AG04450 (cell line): ENCODE results near the gene MSX2. TPM values are rescaled to one million over a fixed set of nuclear protein-coding genes. Genes with fewer than 3 reads are reported as not detected.
A peak's percentile ranks its signal among the peaks of the same experiment; 100 is the strongest.

Experiments
- CTCF ChIA-PET: fragments of 300-600, 350-600 bp; formaldehyde crosslinking; extraction: SDS; loops from one replicate; lab custom pipeline; 2022; ENCODE audit warnings: antibody characterized with exemption, inconsistent platforms; lab: Charles Lee
- POLR2A ChIA-PET: fragments of 350-600 bp; formaldehyde crosslinking; extraction: SDS; loops from one replicate; lab custom pipeline; 2021; ENCODE audit warnings: antibody characterized with exemption, inconsistent platforms; lab: Yijun Ruan, JAX
- DNase-seq: peaks from one replicate; pipeline ENCODE4 v3.0.0-alpha.2; 2011; ENCODE audit warnings: low read depth, low spot score
- H3K27ac ChIP-seq: one replicate; pipeline ENCODE4 v1.5.1; 2012; ENCODE audit warnings: low read depth, low read length, control low read depth
- H3K27me3 ChIP-seq: one replicate; pipeline ENCODE4 v1.6.0; 2012; ENCODE audit warnings: low read length; ENCODE audit not compliant: control insufficient read depth, insufficient read depth
- H3K4me3 ChIP-seq: 2 replicates; pipeline ENCODE4 v1.5.1; 2011; ENCODE audit warnings: mild to moderate bottlenecking, low read depth, low read length, control low read depth
- H3K9me3 ChIP-seq: 2 replicates; pipeline ENCODE4 v1.5.1; 2012; ENCODE audit warnings: low read length; ENCODE audit not compliant: control insufficient read depth, insufficient read depth
- CTCF ChIP-seq: IDR thresholded peaks from 2 replicates; pipeline ENCODE4 v1.5.1; 2011; ENCODE audit warnings: low read depth, low read length, control low read depth, inconsistent platforms
- polyA plus RNA-seq: library from polyadenylated mRNA; depleted of rRNA; stranded (reverse); fragments of >200 nt; gene quantifications from 2 replicates; pipeline ENCODE4 v1.2.3, GENCODE V29; 2011

The MSX2 gene
- polyA plus RNA-seq, 1 experiment, result 7.2 TPM

GRCh38 chr5:174723979-174724483 lies 351 bp upstream of the MSX2 start:
- Histone ChIP-seq H3K27me3 (peaks cover 50% of the 10 kb centered on the region), H3K4me3 (peak overlapping the region; percentile 55), H3K9me3 (no peaks in the 10 kb centered on the region; the same call in 1 of the 2 replicates), H3K27ac (no peak overlapping the region)
- no peak for TF ChIP-seq CTCF
- ChIA-PET CTCF (interaction anchor here (0.6 to 0.7 kb wide), 5 partner anchors 9 to 395 kb away, joined by 4 to 7 read pairs (median 6); no protein-coding TSS in a partner anchor), POLR2A (interaction anchor here (0.6 to 1.3 kb wide), 8 partner anchors 17 to 781 kb away, joined by 3 to 17 read pairs (median 6); no protein-coding TSS in a partner anchor)
- DNase-seq, result no peak

- Histone ChIP-seq H3K27me3 (peaks cover 36% of the 10 kb centered on the region), H3K4me3 (peak overlapping the region; percentile 69), H3K9me3 (no peaks in the 10 kb centered on the region; the same call in 1 of the 2 replicates), H3K27ac (peak overlapping the region; percentile 11)
- DNase-seq, result no peak
- CTCF ChIA-PET, result interaction anchor here (0.5 to 4.7 kb wide), 3 partner anchors 74 to 401 kb away, joined by 3 to 32 read pairs (median 3); no protein-coding TSS in a partner anchor
- POLR2A ChIA-PET, result interaction anchor here (0.5 to 1.3 kb wide), 2 partner anchors 25 to 306 kb away, joined by 5 to 8 read pairs; no protein-coding TSS in a partner anchor
- no peak for TF ChIP-seq CTCF
Measured at GRCh38 chr5:174725261-174725990, 1.0 kb downstream of the MSX2 start.

GRCh38 chr5:174725991-174726601 lies 1.7 kb downstream of the MSX2 start:
- Histone ChIP-seq H3K27me3 (peaks cover 35% of the 10 kb centered on the region), H3K9me3 (no peaks in the 10 kb centered on the region; the same call in 1 of the 2 replicates), H3K27ac (no peak overlapping the region), H3K4me3 (peak overlapping the region; percentile 69)
- DNase-seq, result no peak
- TF ChIP-seq CTCF, result no peak
- CTCF ChIA-PET, result interaction anchor here (0.5 to 4.7 kb wide), 3 partner anchors 73 to 306 kb away, joined by 3 to 32 read pairs (median 3); no protein-coding TSS in a partner anchor
- POLR2A ChIA-PET, result interaction anchor here (0.5 to 0.6 kb wide), 2 partner anchors 25 to 176 kb away, joined by 3 to 5 read pairs; no protein-coding TSS in a partner anchor

GRCh38 chr5:174726916-174727793 lies 2.8 kb downstream of the MSX2 start:
- Histone ChIP-seq H3K4me3 (no peak overlapping the region), H3K27ac (no peak overlapping the region), H3K9me3 (peaks cover 8% of the 10 kb centered on the region), H3K27me3 (peaks cover 35% of the 10 kb centered on the region)
- TF ChIP-seq CTCF, result no peak
- ChIA-PET POLR2A (interaction anchor here (0.6 kb wide), 1 partner anchor 177 kb away, joined by 3 read pairs; no protein-coding TSS in a partner anchor), CTCF (interaction anchor here (0.8 to 4.7 kb wide), 5 partner anchors 9 to 307 kb away, joined by 3 to 32 read pairs (median 4); no protein-coding TSS in a partner anchor)
- DNase-seq, result no peak
